ENCODE results near the gene ORC4. TPM values are rescaled to one million over a fixed set of nuclear protein-coding genes. Genes with fewer than 3 reads are reported as not detected.
"Not testable (repeated sequence)": the region's sequence is repeated elsewhere in the genome, so short reads cannot be mapped to it uniquely, and the experiment has no call there.

ORC4 gene
- total and polyA plus RNA-seq, 3 donors from 2014 or later, result 38.9 to 58.4 (median 54.8) TPM

DNA sequence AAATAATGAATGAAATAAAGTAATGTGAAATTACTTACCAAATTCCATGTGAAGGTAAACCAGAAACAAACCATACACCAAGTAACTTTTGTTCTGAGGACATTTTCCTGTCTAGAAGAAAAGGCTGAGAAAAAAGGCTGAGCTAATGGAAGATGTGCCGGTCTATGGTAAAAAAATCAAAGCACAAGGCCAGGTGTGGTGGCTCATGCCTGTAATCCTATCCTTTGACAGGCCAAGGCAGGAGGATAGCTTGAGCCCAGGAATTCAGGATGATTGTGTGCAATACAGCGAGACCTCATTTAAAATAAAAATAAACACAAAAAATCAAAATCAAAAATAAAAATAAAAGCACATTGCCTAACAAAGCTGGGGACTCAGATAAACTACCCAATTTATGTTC lies 6.7 kb downstream of the ORC4 start:
- no peaks in the 10 kb centered on the region for H3K27me3 ChIP-seq
- no peak for TF ChIP-seq POLR2A (IDR thresholded peaks at IDR 0.05)
- H3K36me3 ChIP-seq (ENCODE audit: low read depth, missing control alignments), result no peaks in the 10 kb centered on the region
- 86 to 92% methylated on average over 2 of the region's 2 CpGs for WGBS, 2 donors
- H3K9me3 ChIP-seq, result no peaks in the 10 kb centered on the region
- intact Hi-C loops (cut with DNase I; ENCODE audit: low total_unique reads), result no loop called here
- no peak overlapping the region for H3K4me3 ChIP-seq
- H3K27ac ChIP-seq, result no peak overlapping the region
- H3K4me1 ChIP-seq, result peaks cover 3% of the 10 kb centered on the region
- DNase-seq, result no peak

DNA sequence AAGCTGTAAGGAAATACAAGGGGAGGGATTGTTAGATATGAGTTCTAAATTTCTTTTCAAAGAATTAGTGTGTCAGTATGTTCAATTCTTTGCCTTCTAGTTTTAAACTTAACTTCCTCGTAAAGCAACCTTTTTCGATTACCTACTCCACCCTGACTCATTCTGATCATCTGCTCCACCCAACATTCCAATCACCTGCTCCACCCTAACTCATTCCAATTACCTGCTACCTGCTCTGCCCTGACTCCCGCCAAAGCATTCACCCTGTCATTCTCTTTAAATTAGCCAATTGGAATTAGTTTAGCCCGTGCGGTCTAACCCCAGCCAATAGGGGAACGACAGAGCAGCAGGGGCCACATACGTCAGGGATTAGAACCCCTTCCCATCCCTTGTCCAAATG lies 12.1 kb downstream of the ORC4 start:
- H3K36me3 ChIP-seq (ENCODE audit: low read depth, missing control alignments); H3K9me3 ChIP-seq; intact Hi-C loops (cut with DNase I; ENCODE audit: low total_unique reads); DNase-seq; H3K4me1 ChIP-seq; H3K27ac ChIP-seq; H3K27me3 ChIP-seq; H3K4me3 ChIP-seq: not testable (repeated sequence)
- WGBS, 2 donors, result 96% methylated on average over 7 of the region's 7 CpGs

DNA sequence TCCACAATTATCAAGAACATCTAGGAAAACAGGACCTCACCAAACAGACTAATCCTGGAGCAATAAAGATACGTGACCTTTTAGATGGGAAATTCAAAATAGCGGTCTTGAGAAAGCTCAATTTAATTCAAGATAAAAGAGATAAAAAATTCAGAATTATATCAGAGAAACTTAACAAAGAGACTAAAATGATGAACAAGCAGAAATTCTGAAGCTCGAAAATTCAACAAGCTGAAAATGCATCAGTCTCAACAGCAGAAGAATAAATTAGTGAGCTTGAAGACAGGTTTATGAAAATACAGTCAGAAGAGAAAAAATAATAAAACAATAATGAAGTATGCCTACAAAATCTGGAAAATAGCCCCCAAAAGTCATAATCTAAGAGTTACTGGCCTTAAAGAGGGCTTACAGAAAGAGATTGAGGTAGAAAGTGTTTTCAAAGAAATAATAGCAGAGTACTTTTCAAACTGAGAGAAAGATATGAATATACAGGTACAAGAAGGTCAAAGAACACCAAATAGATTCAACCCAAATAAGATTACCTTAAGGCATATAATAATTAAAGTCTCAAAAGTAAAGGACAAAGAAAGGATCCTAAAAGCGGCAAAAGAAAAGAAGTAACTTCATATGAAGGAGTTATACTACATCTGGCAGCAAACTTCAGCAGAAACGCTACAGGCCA lies 13.2 kb downstream of the ORC4 start:
- Histone ChIP-seq H3K4me3 (no peak overlapping the region), H3K27me3 (no peaks in the 10 kb centered on the region), H3K4me1 (no peaks in the 10 kb centered on the region), H3K36me3 (ENCODE audit: low read depth, missing control alignments) (no peaks in the 10 kb centered on the region), H3K9me3 (no peaks in the 10 kb centered on the region), H3K27ac (no peak overlapping the region)
- DNase-seq, result no peak
- intact Hi-C loops (cut with DNase I; ENCODE audit: low total_unique reads), result no loop called here
- TF ChIP-seq, protein P1, sequence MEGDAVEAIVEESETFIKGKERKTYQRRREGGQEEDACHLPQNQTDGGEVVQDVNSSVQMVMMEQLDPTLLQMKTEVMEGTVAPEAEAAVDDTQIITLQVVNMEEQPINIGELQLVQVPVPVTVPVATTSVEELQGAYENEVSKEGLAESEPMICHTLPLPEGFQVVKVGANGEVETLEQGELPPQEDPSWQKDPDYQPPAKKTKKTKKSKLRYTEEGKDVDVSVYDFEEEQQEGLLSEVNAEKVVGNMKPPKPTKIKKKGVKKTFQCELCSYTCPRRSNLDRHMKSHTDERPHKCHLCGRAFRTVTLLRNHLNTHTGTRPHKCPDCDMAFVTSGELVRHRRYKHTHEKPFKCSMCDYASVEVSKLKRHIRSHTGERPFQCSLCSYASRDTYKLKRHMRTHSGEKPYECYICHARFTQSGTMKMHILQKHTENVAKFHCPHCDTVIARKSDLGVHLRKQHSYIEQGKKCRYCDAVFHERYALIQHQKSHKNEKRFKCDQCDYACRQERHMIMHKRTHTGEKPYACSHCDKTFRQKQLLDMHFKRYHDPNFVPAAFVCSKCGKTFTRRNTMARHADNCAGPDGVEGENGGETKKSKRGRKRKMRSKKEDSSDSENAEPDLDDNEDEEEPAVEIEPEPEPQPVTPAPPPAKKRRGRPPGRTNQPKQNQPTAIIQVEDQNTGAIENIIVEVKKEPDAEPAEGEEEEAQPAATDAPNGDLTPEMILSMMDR (IDR thresholded peaks at IDR 0.05), result no peak
- no peak for TF ChIP-seq POLR2A (IDR thresholded peaks at IDR 0.05)
- WGBS, 2 donors, result 95 to 96% methylated on average over 5 of the region's 5 CpGs

DNA sequence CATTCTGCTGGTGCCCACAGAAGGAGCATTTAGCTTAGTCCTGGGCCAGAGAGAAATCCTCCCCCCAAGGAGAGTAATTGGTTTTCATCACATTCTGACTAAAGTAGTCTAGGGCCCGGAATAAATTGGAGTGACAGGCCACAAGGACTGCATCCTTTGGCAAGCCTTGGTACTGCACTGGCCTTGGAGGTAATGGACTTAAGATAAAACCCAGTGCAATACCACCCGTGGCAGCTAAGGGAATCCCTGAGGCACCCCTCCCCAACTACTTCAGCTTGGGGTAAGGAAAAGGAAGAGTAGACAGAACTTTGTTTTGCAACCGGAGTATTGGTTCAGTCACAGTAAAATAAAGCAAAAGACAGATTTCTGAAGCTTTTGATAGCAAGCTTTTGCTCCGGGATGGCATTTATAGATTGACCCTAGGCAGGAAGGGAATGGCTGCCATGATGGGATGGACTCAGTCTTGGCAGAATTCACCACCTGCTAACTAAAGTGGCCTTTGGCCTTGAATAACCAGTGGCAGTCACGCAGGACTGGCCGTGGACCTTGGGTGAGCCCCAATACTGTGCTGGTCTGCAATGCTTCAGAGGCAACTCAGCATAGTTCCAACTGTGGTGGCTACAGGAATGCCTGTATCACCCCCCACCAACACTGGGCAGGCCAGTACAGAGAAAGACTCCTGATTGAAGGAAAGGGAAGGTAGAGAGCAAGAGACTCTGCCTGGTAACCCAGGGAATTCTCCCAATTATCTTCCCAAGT lies 14.1 kb downstream of the ORC4 start:
- 76 to 84% methylated on average over 5 to 6 of the region's 6 CpGs for WGBS, 2 donors
- Histone ChIP-seq H3K4me3 (no peak overlapping the region), H3K36me3 (ENCODE audit: low read depth, missing control alignments) (no peaks in the 10 kb centered on the region), H3K4me1 (no peaks in the 10 kb centered on the region), H3K27ac (no peak overlapping the region), H3K27me3 (no peaks in the 10 kb centered on the region), H3K9me3 (no peaks in the 10 kb centered on the region)
- intact Hi-C loops (cut with DNase I; ENCODE audit: low total_unique reads), result no loop called here
- TF ChIP-seq, protein P1 (IDR thresholded peaks at IDR 0.05), result no peak
- TF ChIP-seq POLR2A (IDR thresholded peaks at IDR 0.05), result no peak
- no peak for DNase-seq

DNA sequence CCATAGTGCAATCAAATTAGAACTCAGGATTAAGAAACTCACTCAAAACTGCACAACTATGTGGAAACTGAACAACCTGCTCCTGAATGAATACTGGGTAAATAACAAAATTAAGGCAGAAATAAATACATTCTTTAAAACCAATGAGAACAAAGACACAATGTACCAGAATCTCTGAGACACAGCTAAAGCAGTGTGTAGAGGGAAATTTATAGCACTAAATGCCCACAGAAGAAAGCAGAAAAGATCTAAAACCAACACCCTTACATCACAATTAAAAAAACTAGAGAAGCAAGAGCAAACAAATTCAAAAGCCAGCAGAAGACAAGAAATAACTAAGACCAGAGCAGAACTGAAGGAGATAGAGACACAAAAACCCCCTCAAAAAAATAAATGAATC lies 18.1 kb downstream of the ORC4 start:
- H3K4me3 ChIP-seq; H3K27me3 ChIP-seq; H3K4me1 ChIP-seq; H3K27ac ChIP-seq; H3K9me3 ChIP-seq; intact Hi-C loops (cut with DNase I; ENCODE audit: low total_unique reads); H3K36me3 ChIP-seq (ENCODE audit: low read depth, missing control alignments); DNase-seq: not testable (repeated sequence)

DNA sequence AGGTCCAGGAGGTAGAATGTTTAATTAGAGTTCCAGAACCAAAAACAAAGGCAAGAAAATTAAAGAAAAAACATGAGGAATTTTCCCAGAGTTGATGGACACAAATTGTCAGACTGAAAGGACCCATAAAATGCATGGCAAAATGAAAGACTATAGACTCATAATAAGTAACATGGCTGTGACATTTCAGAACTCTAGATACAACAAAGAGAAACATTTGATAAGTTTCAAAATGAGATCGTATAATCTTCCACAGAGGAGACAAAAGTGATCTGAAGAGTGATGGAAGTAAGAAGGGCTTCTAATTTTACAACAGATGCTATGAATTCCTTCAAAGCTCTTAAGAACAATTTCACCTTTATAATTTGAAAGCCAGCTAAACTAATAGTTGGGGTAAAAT lies 20.4 kb downstream of the ORC4 start:
- intact Hi-C loops (cut with DNase I; ENCODE audit: low total_unique reads), result no loop called here
- DNase-seq, result no peak
- Histone ChIP-seq H3K4me1 (no peaks in the 10 kb centered on the region), H3K27ac (no peak overlapping the region), H3K9me3 (no peaks in the 10 kb centered on the region), H3K36me3 (ENCODE audit: low read depth, missing control alignments) (no peaks in the 10 kb centered on the region), H3K27me3 (no peaks in the 10 kb centered on the region), H3K4me3 (no peak overlapping the region)
- TF ChIP-seq, protein P1 (IDR thresholded peaks at IDR 0.05), result no peak
- TF ChIP-seq POLR2A (IDR thresholded peaks at IDR 0.05), result no peak
- WGBS, 2 donors, result 74 to 76% methylated on average over 1 of the region's 1 CpG
